Heart left ventricle (tissue), 16 donors: ENCODE results near the gene POLR3GL. TPM values are rescaled to one million over a fixed set of nuclear protein-coding genes. Genes with fewer than 3 reads are reported as not detected.

Source experiments
- ATAC-seq, 4 donors: fragments of 200-7000 bp; cut with Tn5 transposase; one replicate each; pipeline ENCODE4 v1.9.1; 2020 to 2022; ENCODE audit warnings: moderate library complexity in 4 of 4, mild to moderate bottlenecking in 3 of 4, moderate number of reproducible peaks in 1 of 4
- DNase-seq, 5 donors: peaks; one replicate each; pipeline ENCODE4 v3.0.0-alpha.2; 2020
- H3K27ac ChIP-seq, 12 donors: fragments of 200-600 bp; sonication (generic) in 4 of 12; one replicate each; pipeline versions ENCODE4 v1.5.0 to v1.8.0; 2016 to 2022; ENCODE audit warnings: mild to moderate bottlenecking in 2 of 12
- H3K27me3 ChIP-seq, 9 donors: fragments of 200-600 bp; sonication (generic) in 2 of 9; one replicate each; pipeline versions ENCODE4 v1.5.1 to v1.8.0; 2016 to 2022; ENCODE audit warnings: mild to moderate bottlenecking in 3 of 9
- H3K36me3 ChIP-seq, 9 donors: fragments of 200-600 bp; sonication (generic) in 2 of 9; one replicate each; pipeline versions ENCODE4 v1.5.0 to v1.8.0; 2018 to 2022; ENCODE audit warnings: mild to moderate bottlenecking in 2 of 9
- H3K4me1 ChIP-seq, 12 donors: fragments of 200-600 bp; sonication (generic) in 4 of 12; one replicate each; pipeline versions ENCODE4 v1.5.0 to v1.8.0; 2016 to 2022; ENCODE audit warnings: mild to moderate bottlenecking in 3 of 12
- H3K4me3 ChIP-seq, 12 donors: fragments of 200-600 bp; sonication (generic) in 4 of 12; one replicate each; pipeline versions ENCODE4 v1.5.0 to v1.8.0; 2017 to 2022; ENCODE audit warnings: mild to moderate bottlenecking in 9 of 12, moderate library complexity in 4 of 12
- H3K9me3 ChIP-seq, 12 donors: fragments of 200-600 bp; sonication (generic) in 4 of 12; one replicate each; pipeline versions ENCODE4 v1.5.0 to v1.8.0; 2016 to 2022; ENCODE audit warnings: mild to moderate bottlenecking in 1 of 12
- CTCF ChIP-seq, 12 donors: fragments of 200-600 bp; sonication (generic) in 4 of 12; IDR thresholded peaks; one replicate each; pipeline versions ENCODE4 v1.5.0 to v1.8.0; 2018 to 2022; ENCODE audit warnings: antibody characterized with exemption in 12 of 12, mild to moderate bottlenecking in 5 of 12
- POLR2A ChIP-seq, 2 donors: fragments of 450-650 bp; IDR thresholded peaks; one replicate each; pipeline ENCODE4 v1.6.1; 2017; ENCODE audit warnings: antibody characterized with exemption in 2 of 2, mild to moderate bottlenecking in 2 of 2, moderate library complexity in 2 of 2
- whole genome bisulfite sequencing, 4 donors: extraction: QIAGEN DNeasy Blood & Tissue Kit in 2 of 4; methylation state at CpG; one replicate each; pipeline versions ENCODE4 v1.1.5 to v1.1.7; 2013 to 2018; 5-methylcytosine and 5-hydroxymethylcytosine counted together
- intact Hi-C, 10 donors: fragments of 100-400 bp; cut with DNase I; formaldehyde crosslinking; loops; one replicate each; pipeline versions ENCODE4 v1.11.1 to v1.14.2; 2022
- polyA plus RNA-seq, 2 donors: library from polyadenylated mRNA; stranded (reverse); fragments of 200-250 nt; gene quantifications; one replicate each; pipeline ENCODE4 v1.2.3, GENCODE V29; 2013
- total RNA-seq, 9 donors: library from RNA; depleted of rRNA in 2 of 9; stranded (reverse); fragments of >200 nt in 2 of 9; fragmentation: NEBNext Ultra II Directional in 3 of 9; extraction: Animal tissue kit (Norgen Biotek cat#: 25700) in 3 of 9; gene quantifications; one replicate each; pipeline versions ENCODE4 v1.1.0 to v1.2.4, GENCODE V29; 2016 to 2023
- donor health status: ischemic (EF 13 %, LVEDD 7.1; RV severe dilation, severe dysfunction).
- donor health status: healthy with polysubstance abuse.
- donor health status: DM: no; HTN: yes; CAD: no.
- donor health status: DM: no; HTN: no; CAD: no.
- donor health status: ischemic (EF 25% LVEDD 6.9; RV normal size, moderate dysfunction).
- donor health status: ischemic (EF 25% LVEDD 5.7; RV mildly dilated, moderate dysfunction).
- donor health status: healthy.
- donor health status: DM: yes; HTN: yes; CAD: no.
- donor health status: ischemic (EF 35%, LVEDD 5.7; RV mildly dilated, moderate dysfunction).
- donor health status: nonischemic (EF 11% LVEDD 7.7; RV severe dilation, severe dysfunction).
- donor health status: DM: yes; HTN: yes; CAD: no.
- donor health status: PGD.
- donor health status: ischemic (EF 29% LVEDD 5.4; RV normal size, mild dysfunction).
- donor health status: nonischemic (EF 23%, LVEDD 6.1; RV moderate dilation, normal function).

Gene POLR3GL
- total and polyA plus RNA-seq, 11 donors: 30.2 to 69.4 (median 36.4) TPM

GRCh38 chr1:145990249-145990855 is 25.9 kb downstream of the POLR3GL start:
- DNase-seq: peak in 2 of 5 donors; percentile 49 to 52
- peaks cover 3 to 62% (median 35%) of the 10 kb centered on the region in 12 donors for H3K4me1 ChIP-seq
- H3K27me3 ChIP-seq: no peaks in the 10 kb centered on the region
- H3K9me3 ChIP-seq: no peaks in the 10 kb centered on the region
- ATAC-seq: peak; percentile 3 to 38 (median 17)
- intact Hi-C loops: no loop called here
- peak overlapping the region in 1 of 12 donors; percentile 3 for H3K4me3 ChIP-seq
- 75 to 82% (median 79%) methylated on average over 7 of the region's 7 CpGs for WGBS, 4 donors
- peak overlapping the region; percentile 58 to 99 (median 96) for H3K27ac ChIP-seq
- TF ChIP-seq CTCF (IDR thresholded peaks at IDR 0.05) (no peak), POLR2A (IDR thresholded peaks at IDR 0.05) (peak in 1 of 2 donors; percentile 31)
- peaks cover 10 to 37% (median 35%) of the 10 kb centered on the region in 9 donors for H3K36me3 ChIP-seq

GRCh38 chr1:145991735-145992412 is 27.4 kb downstream of the POLR3GL start:
- Histone ChIP-seq H3K4me3 (peak overlapping the region in 11 of 12 donors; percentile 59 to 94 (median 80)), H3K27me3 (no peaks in the 10 kb centered on the region), H3K4me1 (peaks cover 0 to 46% (median 22%) of the 10 kb centered on the region in 12 donors), H3K36me3 (peaks cover 10 to 40% (median 37%) of the 10 kb centered on the region in 9 donors), H3K9me3 (no peaks in the 10 kb centered on the region), H3K27ac (peak overlapping the region; percentile 94 to 100 (median 97))
- TF ChIP-seq CTCF (IDR thresholded peaks at IDR 0.05) (no peak), POLR2A (IDR thresholded peaks at IDR 0.05) (peak in 1 of 2 donors; percentile 47)
- no peak for DNase-seq
- 41 to 58% (median 52%) methylated on average over 10 of the region's 10 CpGs for WGBS, 4 donors
- ATAC-seq: peak in 3 of 4 donors; percentile 13 to 18 (median 17)
- intact Hi-C loops: no loop called here

- no peaks in the 10 kb centered on the region for H3K27me3 ChIP-seq
- H3K27ac ChIP-seq: peak overlapping the region; percentile 94 to 100 (median 97)
- no peak for ATAC-seq
- intact Hi-C loops: no loop called here
- TF ChIP-seq POLR2A (IDR thresholded peaks at IDR 0.05) (peak in 1 of 2 donors; percentile 58), CTCF (IDR thresholded peaks at IDR 0.05) (no peak)
- H3K36me3 ChIP-seq: peaks cover 10 to 40% (median 37%) of the 10 kb centered on the region in 9 donors
- H3K4me1 ChIP-seq: peaks cover 0 to 47% (median 24%) of the 10 kb centered on the region in 12 donors
- WGBS, 4 donors: 40 to 69% (median 49%) methylated on average over 1 of the region's 1 CpG
- H3K4me3 ChIP-seq: peak overlapping the region; percentile 59 to 94 (median 82)
- H3K9me3 ChIP-seq: no peaks in the 10 kb centered on the region
- DNase-seq: no peak
These were observed 28.0 kb downstream of the POLR3GL start for GRCh38 chr1:145992502-145992936.

- TF ChIP-seq POLR2A (IDR thresholded peaks at IDR 0.05) (peak in 1 of 2 donors; percentile 14), CTCF (IDR thresholded peaks at IDR 0.05) (no peak)
- ATAC-seq: no peak
- no peak for DNase-seq
- 18 to 39% (median 27%) methylated on average over 5 of the region's 5 CpGs for WGBS, 4 donors
- Histone ChIP-seq H3K4me3 (peak overlapping the region; percentile 59 to 94 (median 82)), H3K9me3 (no peaks in the 10 kb centered on the region), H3K27ac (peak overlapping the region; percentile 94 to 100 (median 97)), H3K4me1 (peaks cover 0 to 53% (median 25%) of the 10 kb centered on the region in 12 donors), H3K27me3 (no peaks in the 10 kb centered on the region), H3K36me3 (peaks cover 10 to 40% (median 37%) of the 10 kb centered on the region in 9 donors)
- intact Hi-C loops: no loop called here
These were observed 28.6 kb downstream of the POLR3GL start for GRCh38 chr1:145992958-145993617.
